B cell (primary cell): ENCODE data around the gene MAN1B1.

Experiments used
- EZH2 ChIP-seq: IDR thresholded peaks from 2 replicates; pipeline ENCODE4 v1.6.1; 2012; ENCODE audit warnings: borderline replicate concordance, low read depth, mild to moderate bottlenecking, moderate library complexity, low read length; ENCODE audit not compliant: insufficient read depth, poor library complexity, severe bottlenecking
- TF ChIP-seq, protein P1 (sequence below): fragments of 200-600 bp; IDR thresholded peaks from one replicate; pipeline ENCODE4 v1.8.0; 2022; ENCODE audit warnings: antibody characterized with exemption, mild to moderate bottlenecking

DNA sequence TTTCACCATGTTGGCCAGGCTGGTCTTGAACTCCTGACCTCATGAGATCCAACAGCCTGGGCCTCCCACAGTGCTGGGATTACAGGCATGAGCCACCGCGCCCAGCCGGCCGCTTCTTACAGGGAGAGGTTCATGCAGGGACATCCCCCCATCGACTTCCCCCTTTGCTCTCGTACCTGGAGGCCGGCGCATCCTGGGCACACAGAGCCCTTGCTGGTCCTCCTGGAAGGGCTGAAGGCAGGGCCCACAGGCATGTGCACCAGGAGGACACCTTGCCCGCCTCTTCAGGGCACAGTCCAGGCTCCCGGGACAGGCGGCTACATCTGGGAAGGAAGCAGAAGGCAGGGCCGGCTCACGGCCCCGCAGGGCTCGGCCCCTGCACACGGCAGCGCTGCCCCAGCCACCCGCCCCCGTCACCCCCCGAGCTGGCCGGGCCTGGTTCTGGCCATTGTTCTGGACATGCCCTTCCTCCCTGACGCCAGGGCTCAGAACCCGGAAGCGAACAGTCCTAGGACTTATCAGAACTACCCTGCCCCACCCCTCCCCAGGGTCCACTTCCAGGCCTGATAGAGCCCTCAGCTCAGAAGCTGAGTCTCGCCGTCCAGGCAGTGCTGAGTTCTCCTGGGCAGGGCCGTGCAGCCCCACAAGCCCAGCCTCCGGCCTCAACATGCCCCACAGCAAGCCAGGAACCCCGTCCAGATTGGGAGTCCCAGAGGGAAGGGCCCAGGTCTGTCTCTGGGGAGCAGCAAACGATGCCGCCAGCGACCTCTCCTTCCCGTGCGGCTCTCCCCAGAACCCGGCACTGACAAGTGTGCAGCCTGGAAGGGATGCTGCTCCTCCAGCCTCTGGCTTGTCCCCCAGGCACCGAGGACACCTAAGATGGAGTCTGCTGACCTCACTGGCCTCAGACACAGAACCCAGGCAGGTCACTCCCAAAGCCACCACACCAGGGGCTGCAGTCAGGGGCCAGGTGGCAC, 43.7 kb upstream of the MAN1B1 start:
- TF ChIP-seq, protein P1, sequence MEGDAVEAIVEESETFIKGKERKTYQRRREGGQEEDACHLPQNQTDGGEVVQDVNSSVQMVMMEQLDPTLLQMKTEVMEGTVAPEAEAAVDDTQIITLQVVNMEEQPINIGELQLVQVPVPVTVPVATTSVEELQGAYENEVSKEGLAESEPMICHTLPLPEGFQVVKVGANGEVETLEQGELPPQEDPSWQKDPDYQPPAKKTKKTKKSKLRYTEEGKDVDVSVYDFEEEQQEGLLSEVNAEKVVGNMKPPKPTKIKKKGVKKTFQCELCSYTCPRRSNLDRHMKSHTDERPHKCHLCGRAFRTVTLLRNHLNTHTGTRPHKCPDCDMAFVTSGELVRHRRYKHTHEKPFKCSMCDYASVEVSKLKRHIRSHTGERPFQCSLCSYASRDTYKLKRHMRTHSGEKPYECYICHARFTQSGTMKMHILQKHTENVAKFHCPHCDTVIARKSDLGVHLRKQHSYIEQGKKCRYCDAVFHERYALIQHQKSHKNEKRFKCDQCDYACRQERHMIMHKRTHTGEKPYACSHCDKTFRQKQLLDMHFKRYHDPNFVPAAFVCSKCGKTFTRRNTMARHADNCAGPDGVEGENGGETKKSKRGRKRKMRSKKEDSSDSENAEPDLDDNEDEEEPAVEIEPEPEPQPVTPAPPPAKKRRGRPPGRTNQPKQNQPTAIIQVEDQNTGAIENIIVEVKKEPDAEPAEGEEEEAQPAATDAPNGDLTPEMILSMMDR = no peak
- TF ChIP-seq EZH2 = no peak
